ENCODE results near the gene KMT2D.

The KMT2D gene

GRCh38 chr12:49060237-49061156, at the start of gene KMT2D:
Gene KMT2D, minus strand, starts transcription at chr12:49060794. Its CDS starts 5,470 bp downstream, at chr12:49055324.
- peak; percentile 80 to 83 (median 81) for DNase-seq (ENCODE audit: low read depth in 3 of 3)

- DNase-seq (ENCODE audit: low read depth in 3 of 3), result no peak
Observed at GRCh38 chr12:49109641-49110463, 49.3 kb upstream of the KMT2D start.

- no peak for DNase-seq (ENCODE audit: low read depth in 3 of 3)
Observed at GRCh38 chr12:49108958-49109404, 48.4 kb upstream of the KMT2D start.

- DNase-seq (ENCODE audit: low read depth in 3 of 3), result no peak
Observed at GRCh38 chr12:49105504-49106084, 45.0 kb upstream of the KMT2D start.

GRCh38 chr12:49104822-49105221, 44.2 kb upstream of the KMT2D start:
- no peak for DNase-seq (ENCODE audit: low read depth in 3 of 3)

- no peak for DNase-seq (ENCODE audit: low read depth in 3 of 3)
Observed at GRCh38 chr12:49100380-49100779, 39.8 kb upstream of the KMT2D start.

GRCh38 chr12:49098703-49099102, 38.1 kb upstream of the KMT2D start:
- no peak for DNase-seq (ENCODE audit: low read depth in 3 of 3)

GRCh38 chr12:49098035-49098451, 37.4 kb upstream of the KMT2D start:
- peak in 2 of 3 experiments; percentile 37 to 57 for DNase-seq (ENCODE audit: low read depth in 3 of 3)

- no peak for DNase-seq (ENCODE audit: low read depth in 3 of 3)
Observed at GRCh38 chr12:49097381-49097780, 36.8 kb upstream of the KMT2D start.

- DNase-seq (ENCODE audit: low read depth in 3 of 3), result no peak
Observed at GRCh38 chr12:49094975-49095365, 34.4 kb upstream of the KMT2D start.

- no peak for DNase-seq (ENCODE audit: low read depth in 3 of 3)
Observed at GRCh38 chr12:49094160-49094974, 33.8 kb upstream of the KMT2D start, which contains the start of gene DHH. Gene DHH, minus strand, starts transcription at chr12:49094801. Its CDS starts 289 bp downstream, at chr12:49094512.

GRCh38 chr12:49093792-49094159, 33.2 kb upstream of the KMT2D start:
- no peak for DNase-seq (ENCODE audit: low read depth in 3 of 3)

- no peak for DNase-seq (ENCODE audit: low read depth in 3 of 3)
Observed at GRCh38 chr12:49092816-49093406, 32.3 kb upstream of the KMT2D start.

GRCh38 chr12:49092086-49092815, 31.7 kb upstream of the KMT2D start:
- DNase-seq (ENCODE audit: low read depth in 3 of 3), result peak; percentile 48 to 55 (median 52)

- DNase-seq (ENCODE audit: low read depth in 3 of 3), result no peak
Observed at GRCh38 chr12:49091836-49092085, 31.2 kb upstream of the KMT2D start.

GRCh38 chr12:49091056-49091835, 30.7 kb upstream of the KMT2D start:
- no peak for DNase-seq (ENCODE audit: low read depth in 3 of 3)

- no peak for DNase-seq (ENCODE audit: low read depth in 3 of 3)
Observed at GRCh38 chr12:49089821-49090773, 29.5 kb upstream of the KMT2D start.

- no peak for DNase-seq (ENCODE audit: low read depth in 3 of 3)
Observed at GRCh38 chr12:49088932-49089330, 28.3 kb upstream of the KMT2D start.
